ENCODE measurements around the gene PALD1.
"Not testable (repeated sequence)": the region's sequence is repeated elsewhere in the genome, so short reads cannot be mapped to it uniquely, and the experiment has no call there.

PALD1 gene

DNA sequence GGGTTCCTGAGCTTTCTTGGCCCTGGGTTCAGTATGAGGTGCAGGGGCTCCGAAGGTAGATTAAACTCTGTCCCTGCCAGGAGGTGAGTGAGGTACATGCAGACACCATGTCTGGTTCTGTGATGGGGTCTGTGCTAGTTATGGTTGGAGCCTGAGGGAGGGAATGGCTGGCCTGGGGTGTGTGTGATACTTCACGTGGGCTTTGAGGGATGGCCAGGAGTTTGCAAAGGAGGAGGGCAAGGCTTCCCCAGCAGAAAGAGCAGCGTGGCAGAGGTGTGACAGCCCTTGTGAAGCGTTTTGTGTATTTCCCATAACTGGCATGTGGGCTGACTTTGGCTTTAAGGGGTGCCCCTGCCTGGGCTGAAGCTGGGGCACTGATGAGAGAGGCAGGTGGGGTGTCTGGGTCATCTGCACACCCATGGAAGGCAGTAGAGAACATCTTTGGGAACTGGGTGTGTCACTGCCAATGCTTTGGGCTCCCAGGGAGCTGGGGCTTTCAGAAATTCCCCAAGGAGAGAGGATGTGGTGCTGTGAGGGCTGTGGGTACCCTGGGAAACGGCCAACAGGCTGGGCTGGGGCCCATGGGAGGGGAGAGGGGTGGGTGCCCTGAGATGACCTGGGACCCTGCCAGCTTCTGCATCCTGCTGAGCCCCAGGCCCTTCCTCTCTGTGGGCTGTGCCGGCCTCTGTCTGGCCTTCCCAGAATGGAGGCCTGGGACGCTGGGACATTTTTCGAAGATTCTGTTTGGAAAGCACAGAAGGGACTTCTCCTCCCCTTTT is 4.6 kb downstream of the PALD1 start:
- no peak for DNase-seq

DNA sequence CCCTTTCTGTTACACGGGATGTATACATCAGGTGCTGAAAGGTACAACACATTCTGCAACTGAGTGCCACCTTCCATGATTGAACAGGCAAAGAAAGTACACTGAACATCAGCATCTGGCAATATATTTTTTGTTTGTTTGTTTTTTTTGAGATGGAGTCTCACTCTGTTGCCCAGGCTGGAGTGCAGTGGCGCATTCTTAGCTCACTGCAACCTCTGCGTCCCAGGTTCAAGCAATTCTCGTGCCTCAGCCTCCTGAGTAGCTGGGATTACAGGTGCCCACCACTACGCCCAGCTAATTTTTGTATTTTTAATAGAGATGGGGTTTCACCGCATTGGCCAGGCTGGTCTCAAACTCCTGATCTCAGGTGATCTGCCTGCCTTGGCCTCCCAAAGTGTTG is 5.3 kb downstream of the PALD1 start:
- DNase-seq, result not testable (repeated sequence)

GRCh38 chr10:70487824-70488223 is 9.3 kb downstream of the PALD1 start:
- no peak for DNase-seq

DNA sequence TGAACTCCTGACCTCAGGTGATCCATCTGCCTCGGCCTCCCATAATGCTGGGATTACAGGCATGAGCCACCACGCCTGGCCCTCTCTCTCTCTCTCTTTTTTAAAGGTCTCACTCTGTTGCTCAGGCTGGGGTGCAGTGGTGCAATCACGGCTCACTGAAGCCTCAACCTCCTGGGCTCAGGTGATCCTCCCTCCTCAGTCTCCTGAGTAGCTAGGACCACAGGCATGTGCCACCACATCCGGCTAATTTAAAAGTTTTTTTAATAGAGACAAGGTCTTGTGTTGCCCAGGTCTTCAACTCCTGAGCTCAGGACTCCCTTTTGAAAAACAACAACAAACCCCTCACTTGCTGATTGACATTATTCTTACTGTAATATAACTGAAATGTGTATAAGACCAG is 11.6 kb downstream of the PALD1 start:
- DNase-seq, result no peak

GRCh38 chr10:70491614-70492013 is 13.0 kb downstream of the PALD1 start:
- no peak for DNase-seq

- no peak for DNase-seq
Observed at GRCh38 chr10:70492786-70493659, 14.5 kb downstream of the PALD1 start.

GRCh38 chr10:70493660-70494234 is 15.2 kb downstream of the PALD1 start:
- DNase-seq, result no peak

GRCh38 chr10:70494536-70494935 is 16.0 kb downstream of the PALD1 start:
- DNase-seq, result peak in 1 of 2 experiments; percentile 26

- DNase-seq, result no peak
Observed at GRCh38 chr10:70494966-70495365, 16.4 kb downstream of the PALD1 start.

- no peak for DNase-seq
Observed at GRCh38 chr10:70495691-70496261, 17.2 kb downstream of the PALD1 start.

GRCh38 chr10:70496341-70497119 is 18.0 kb downstream of the PALD1 start:
- no peak for DNase-seq

DNA sequence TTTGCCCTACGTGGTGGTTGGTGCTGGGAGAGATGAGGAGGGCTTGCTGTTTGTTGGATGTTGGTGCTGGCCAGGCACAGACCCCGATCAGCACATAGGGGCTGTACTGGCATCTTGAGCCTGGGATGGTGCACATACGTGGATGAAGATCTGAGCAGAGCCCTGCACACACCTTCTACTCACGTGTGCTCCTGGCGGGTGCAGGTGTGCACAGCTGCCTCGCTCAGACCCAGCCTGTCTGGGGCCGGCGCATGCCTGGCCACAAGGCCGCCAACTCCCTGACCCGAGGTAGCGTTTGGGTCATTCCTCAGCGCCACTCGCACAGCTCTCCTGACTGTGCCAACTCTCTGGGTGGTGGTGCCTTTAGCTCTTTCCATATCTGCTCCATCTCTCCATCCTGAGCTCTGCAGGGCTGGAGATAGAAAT is 18.6 kb downstream of the PALD1 start:
- no peak for DNase-seq

DNA sequence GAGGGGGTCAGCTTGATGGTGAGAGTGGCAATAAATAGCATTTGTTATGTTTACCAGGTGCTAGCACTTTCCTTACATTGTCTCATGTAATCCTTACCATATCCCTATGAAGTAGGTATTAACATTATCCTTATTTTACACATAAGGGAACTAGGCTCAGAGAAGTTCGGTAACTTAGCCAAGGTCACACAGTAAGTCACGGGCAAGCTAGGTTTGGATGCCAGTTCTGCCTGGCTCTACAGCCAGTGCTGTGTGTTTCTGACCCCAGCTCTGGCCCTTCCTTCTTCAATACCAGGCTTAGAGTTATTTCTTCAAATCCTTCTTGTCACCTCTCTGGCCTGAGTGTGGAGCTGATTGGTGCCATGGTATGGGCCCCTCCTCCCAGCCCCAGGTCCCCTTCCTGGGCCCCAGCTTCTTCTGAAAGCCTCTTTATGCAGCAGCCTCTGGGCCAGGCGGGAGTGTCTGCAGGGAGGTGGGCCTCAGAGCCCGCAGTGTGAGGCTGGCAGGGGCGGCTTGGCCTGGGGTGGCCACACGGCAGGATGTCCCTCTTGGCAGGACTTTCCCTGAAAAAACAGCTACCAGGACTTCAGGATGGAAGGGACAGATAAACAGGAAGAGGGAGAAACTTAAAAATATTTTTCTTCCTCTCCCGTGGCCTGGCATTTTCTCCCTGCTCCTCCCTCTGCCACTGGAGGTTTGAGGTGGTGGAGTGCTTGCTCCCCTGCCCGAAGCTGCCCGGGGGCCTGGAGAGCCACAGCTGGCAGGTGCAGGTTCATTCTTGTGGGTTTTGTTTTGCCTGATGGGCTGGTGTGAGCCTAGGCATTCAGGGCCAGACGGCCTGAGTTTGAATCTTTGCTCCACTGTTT is 20.6 kb downstream of the PALD1 start:
- DNase-seq, result no peak

DNA sequence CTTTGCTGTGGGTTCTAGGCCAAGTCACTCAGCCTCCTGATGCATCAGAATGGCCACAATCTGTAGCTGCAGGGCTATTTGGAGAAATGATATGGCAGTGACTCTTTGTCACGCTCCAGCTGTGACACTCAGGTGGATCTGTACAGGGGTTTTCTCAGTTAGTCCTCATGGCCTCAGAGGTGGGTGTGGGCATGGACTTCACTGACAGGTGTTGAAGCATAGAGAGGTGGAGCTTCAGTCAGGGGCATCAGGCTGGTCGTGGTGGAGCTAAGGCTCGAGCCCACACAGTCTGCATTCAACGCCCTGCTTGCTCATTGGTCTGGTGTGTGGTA is 21.2 kb downstream of the PALD1 start:
- no peak for DNase-seq

GRCh38 chr10:70500368-70500767 is 21.8 kb downstream of the PALD1 start:
- DNase-seq, result no peak

DNA sequence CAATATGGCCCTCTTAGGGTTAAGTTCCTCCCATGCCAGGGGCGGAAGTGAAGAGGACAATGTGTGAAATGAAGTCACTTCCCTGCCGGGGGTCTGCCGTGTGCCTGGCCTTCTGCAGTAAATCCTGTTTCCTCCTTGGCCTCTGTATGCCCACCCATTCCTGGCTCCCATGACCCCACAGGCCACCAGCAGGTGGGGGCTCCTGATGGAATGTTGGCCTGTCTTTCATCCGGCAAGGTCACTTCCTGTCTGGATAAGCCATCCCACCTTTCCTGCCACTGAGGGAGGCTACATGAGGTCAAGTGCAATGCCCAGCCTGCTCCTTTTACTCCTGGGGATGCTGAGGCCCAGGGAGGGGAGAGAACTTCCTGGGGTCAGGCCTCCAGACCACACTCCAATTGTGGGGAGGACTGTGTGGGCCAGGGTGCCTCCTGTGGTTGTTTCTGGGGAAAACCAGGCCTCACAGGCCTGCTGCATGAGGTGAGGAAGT is 22.3 kb downstream of the PALD1 start:
- no peak for DNase-seq

DNA sequence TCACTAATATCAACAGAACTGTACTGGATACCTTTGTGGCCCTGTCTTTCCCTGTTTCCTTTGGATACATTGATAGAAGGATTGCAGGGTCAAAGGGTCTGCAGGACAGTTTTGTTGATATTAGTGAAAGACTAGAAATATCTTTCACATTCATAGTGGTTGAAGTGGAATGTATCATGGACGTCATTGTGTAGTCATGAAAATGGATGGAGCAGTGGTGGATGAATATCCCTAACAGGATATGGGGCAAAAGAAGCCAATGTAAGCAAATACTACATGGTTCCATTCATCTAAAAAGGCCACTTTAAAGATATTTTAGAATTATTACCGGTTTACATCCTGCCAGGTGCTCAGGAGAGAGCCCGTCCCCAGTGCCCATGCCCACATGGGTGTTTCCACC is 23.8 kb downstream of the PALD1 start:
- no peak for DNase-seq

GRCh38 chr10:70503776-70504175 is 25.2 kb downstream of the PALD1 start:
- DNase-seq, result no peak

GRCh38 chr10:70504521-70505358 is 26.2 kb downstream of the PALD1 start:
- DNase-seq, result no peak

GRCh38 chr10:70505908-70506307 is 27.3 kb downstream of the PALD1 start:
- no peak for DNase-seq

DNA sequence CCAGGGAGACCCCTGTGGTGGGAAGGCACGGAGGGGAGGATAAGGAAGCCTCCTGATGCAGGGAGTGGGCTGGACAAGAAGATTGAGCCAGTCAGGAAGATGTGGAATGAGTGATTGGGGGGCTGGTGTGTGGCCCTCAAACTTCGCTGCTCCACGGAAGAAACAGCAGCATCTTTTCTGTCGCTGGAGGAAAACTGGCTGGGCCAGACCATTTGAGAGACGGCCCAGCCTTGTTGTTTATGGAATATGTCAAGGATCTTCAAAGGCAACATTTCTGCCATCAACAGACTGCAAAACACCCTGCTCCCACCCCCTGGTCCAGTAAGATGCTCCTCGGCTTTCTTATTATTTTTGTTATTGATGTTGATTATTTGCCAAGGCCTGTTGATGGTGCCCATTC is 29.4 kb downstream of the PALD1 start:
- DNase-seq, result no peak
